Measurements from ENCODE around the gene LIPG.

The LIPG gene

DNA sequence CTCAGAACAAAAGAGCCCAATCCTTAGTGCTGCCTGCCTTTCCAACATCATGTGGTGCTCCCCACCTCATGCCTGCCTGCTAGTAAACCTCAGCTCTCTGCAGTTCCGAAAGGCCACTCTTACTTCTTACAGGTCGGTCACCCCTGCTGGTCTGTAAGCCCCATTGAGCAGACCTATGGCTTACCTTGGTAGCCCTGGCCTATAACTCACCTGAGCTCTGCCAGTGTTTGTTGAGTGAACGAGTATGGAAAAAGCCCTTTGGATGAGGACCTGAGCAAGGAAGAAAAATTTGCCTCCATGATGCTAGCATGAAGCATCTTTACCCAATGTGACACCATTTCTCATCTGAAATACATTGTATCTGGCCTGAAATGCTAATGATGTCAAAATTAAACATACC, 83.3 kb downstream of the LIPG start:
- DNase-seq, result no peak

DNA sequence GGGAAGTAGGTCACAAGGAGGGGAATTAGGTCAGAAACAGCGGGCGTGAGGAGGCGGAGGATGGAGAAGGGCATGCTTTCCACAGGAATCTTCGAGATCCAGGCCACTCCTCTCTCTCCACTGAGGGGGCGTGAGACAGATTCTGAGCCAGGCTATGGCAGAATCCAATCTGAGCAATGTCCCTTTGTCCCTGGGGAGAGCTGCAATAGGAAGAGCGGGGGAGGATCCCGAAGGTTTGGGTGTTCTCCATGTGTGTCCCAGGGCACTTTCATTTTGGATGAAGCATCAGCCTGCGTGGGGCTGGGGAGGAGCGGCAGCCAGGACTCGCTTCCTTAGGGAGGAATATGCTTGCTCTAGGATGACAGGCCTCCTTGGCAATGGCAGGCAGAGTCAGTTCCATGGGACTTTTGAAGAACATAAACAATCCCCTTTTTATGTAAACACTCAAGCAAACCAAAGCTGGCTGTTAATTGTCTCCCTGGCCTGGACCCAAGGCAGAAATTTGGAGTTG, 84.0 kb downstream of the LIPG start:
- DNase-seq, result no peak

DNA sequence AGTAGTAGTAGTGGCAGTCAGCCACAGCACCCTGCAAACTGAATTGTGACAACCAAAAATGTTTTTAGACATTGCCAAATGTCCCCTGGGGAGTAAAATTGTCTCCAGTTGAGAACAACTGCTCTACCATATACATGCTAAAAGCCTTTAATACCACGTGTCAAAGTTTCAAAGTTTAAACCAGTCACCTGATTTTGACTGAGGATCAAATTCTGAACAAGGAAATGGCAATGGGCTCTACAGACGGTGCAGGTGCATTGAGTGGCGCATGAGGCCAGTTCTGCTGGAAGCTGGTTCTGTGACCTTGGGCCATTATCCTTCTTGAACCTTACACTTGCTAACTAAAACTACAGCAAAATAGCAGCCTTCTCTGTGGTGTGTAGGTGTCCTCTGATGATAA, 85.0 kb downstream of the LIPG start:
- DNase-seq, result no peak

GRCh38 chr18:49647496-49648168, 85.8 kb downstream of the LIPG start:
- no peak for DNase-seq

DNA sequence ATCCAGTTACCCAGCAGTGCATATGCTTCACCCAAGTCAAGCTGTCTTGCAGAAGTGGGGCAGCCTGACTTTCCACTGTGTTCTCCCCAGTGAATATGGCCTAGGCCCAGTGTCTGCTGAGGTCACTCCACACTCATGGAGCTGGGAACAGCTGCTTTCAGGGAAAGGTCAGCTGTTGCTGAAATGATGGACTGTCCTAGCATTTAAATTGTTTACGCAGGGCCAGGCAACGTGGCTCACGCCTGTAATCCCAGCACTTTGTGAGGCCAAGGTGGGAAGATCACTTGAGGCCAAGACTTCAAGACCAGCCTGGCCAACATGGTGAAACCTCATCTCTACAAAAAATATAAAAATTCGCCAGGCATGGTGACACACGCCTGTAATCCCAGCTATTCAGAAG, 86.5 kb downstream of the LIPG start:
- DNase-seq, result no peak
